Thyroid gland (tissue), 4 donors: ENCODE measurements around the gene TK2.

Experiments used
- POLR2A ChIP-seq, 2 donors: fragments of 450-650 bp; IDR thresholded peaks; one replicate each; pipeline ENCODE4 v1.6.1; 2017; ENCODE audit warnings: antibody characterized with exemption in 2 of 2, mild to moderate bottlenecking in 2 of 2, moderate library complexity in 1 of 2
- TF ChIP-seq, protein P1 (sequence below), 6 experiments: fragments of 200-600 bp in 3 of 6; fragments of 450-650 bp in 3 of 6; sonication (generic) in 3 of 6; IDR thresholded peaks; one replicate each; pipeline ENCODE4 v1.5.1; 2016 to 2019; ENCODE audit warnings: antibody characterized with exemption in 6 of 6, mild to moderate bottlenecking in 2 of 6, inconsistent platforms in 1 of 6, moderate library complexity in 1 of 6

DNA sequence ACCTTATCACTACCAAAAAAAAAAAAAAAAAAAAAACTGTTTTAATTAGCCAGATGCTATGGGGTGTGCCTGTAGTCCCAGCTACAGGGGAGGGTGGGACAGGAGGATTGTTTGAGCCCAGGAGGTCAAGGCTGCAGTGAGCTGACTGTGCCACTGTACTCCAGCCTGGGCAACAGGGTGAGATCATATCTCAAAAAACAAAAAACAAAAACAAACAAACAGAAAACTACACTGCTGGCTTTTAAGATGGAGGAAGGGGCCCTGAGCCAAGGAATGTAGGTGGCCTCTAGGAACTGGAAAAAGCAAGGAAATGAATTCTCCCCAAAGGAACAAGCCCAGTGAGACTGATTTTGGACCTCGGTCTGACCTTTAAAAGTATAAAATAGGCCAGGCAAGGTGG is 61.4 kb downstream of the TK2 start:
- TF ChIP-seq, protein P1, sequence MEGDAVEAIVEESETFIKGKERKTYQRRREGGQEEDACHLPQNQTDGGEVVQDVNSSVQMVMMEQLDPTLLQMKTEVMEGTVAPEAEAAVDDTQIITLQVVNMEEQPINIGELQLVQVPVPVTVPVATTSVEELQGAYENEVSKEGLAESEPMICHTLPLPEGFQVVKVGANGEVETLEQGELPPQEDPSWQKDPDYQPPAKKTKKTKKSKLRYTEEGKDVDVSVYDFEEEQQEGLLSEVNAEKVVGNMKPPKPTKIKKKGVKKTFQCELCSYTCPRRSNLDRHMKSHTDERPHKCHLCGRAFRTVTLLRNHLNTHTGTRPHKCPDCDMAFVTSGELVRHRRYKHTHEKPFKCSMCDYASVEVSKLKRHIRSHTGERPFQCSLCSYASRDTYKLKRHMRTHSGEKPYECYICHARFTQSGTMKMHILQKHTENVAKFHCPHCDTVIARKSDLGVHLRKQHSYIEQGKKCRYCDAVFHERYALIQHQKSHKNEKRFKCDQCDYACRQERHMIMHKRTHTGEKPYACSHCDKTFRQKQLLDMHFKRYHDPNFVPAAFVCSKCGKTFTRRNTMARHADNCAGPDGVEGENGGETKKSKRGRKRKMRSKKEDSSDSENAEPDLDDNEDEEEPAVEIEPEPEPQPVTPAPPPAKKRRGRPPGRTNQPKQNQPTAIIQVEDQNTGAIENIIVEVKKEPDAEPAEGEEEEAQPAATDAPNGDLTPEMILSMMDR (IDR thresholded peaks at IDR 0.05), result no peak
- no peak for TF ChIP-seq POLR2A (IDR thresholded peaks at IDR 0.05)
